ENCODE measurements around the gene PEF1.

- no peak for TF ChIP-seq CTCF (IDR thresholded peaks at IDR 0.05; ENCODE audit: insufficient read depth, low read length, poor library complexity, severe bottlenecking)
- TF ChIP-seq EZH2phosphoT487 (conservative IDR thresholded peaks at IDR 0.05; ENCODE audit: low read length): no peak
These were observed 52.5 kb downstream of the PEF1 start for GRCh38 chr1:31592132-31592531.
